Putamen (tissue), 1 donor: Measurements from ENCODE around the gene INTS7.
"Not testable (repeated sequence)": the region's sequence is repeated elsewhere in the genome, so short reads cannot be mapped to it uniquely, and the experiment has no call there.

Experiments used
- DNase-seq: peaks from one replicate; pipeline ENCODE4 v3.0.0-alpha.2; 2016; ENCODE audit warnings: low spot score

The INTS7 gene

DNA sequence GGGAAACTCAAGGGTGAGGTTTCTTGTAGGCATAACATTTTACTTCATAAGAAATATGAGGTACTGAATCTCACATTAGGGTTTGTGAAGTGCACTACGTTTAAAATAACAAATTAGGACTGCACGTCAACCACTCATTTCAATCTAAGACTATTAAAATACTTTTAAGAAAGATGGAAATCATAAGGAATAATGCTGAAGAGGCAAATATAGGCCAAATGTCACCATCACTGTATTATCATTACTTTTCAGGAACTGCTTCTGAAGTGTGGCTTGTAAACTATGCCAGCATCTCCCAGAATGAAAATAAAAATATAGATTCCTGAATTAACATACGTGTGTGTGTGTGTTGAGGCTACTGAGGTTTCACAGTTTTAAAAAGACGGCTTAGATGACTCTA is 56.8 kb downstream of the INTS7 start:
- DNase-seq: no peak

DNA sequence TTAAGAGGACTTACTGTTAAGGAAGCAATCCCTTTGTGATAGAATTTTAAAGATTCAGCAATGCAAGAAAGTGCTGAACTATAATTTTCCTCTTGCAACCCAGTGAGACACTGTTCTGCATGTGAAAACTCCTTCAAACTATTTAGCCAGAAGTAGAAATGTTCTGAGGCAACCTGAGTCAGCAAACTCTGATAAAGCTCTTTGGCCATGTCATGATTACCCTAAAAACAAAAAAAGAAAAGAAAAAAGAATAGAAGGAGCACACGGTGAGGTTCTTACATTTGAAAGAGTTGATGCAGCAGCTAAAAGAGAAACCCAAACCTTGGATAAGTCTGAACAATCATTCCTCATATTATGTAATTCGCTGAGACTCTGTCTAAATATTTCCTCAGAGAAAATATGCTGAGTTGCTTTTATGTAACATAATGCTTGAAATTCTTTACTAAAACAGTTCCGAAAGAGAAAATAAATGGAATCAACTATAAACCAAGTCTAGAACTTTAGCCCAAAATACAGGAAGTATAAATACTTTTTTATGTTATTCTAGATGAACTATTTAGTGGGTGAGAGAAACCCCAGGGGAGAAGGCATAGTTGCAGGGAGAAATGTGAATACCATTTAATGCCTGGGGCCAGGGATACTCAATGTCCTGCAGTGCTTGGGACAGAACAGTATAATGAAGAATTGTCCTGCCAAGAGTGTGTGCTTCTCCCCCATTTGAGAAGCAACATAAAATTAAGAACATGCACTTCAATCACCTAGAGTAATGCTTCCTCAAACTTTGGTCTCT is 60.0 kb downstream of the INTS7 start:
- no peak for DNase-seq

DNA sequence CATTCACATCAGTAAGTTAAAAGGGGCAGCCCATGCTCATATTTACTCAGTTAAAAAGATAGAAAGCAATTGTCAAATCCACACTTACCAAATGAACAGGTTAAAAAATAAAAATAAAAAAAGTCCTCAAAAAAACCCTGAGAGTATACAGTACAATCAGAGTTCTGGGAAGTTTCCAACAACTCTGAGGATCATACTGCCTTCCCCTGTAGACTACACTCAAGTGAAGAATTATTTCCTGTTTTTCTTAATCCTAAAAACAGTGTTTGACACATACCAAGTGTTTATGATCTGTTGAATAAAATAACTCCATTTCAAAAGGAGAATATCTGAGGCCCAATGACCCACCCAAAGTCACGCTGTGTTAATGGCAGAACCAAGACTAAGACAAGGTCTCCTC is 61.8 kb downstream of the INTS7 start:
- no peak for DNase-seq

DNA sequence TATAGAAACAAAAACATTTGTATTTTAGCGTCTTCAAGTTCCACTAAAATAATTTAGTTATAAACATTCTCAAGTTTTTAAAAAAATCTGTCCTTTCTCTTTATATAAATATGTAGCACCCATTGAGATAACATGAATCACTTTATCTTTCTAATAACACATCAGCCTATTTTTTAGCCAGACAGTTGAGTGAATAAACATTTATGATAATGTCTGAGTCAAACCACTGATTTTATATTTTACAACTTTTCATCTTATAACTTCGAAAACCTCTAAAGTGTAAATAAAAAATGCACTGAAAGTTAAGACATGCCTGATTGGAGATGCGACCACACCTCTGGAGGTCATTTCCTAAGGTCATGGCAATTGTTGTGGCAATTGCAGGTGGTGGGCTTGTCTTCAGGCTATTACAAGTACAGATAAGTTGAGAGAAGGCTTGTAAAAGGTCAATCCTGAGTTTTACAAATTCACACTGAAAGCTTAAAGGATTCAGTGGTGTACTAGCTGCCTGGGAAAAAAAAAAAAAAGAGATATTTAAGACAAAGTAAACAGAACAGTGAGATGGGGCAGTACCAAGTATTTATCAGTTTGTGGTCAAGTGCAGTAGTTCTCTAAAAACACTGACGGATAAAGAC is 67.0 kb downstream of the INTS7 start:
- DNase-seq: no peak

DNA sequence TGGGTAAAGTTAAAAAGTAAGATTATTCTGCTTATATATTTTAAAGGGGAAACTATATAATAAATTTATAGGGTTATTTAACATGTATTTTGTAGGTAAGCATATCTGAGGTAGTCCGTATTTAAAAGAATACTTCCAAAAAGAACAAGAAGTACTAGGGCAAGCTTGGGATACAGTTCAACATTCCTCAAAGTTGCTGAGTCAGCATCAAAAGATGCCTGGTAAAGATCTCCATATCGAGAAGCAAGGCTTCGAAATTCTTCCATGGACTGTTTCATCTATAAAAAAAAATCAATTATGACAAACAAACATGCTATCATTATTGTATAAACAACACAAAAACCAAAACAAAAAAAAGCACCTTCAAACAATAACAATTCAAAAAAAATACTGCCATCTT is 67.7 kb downstream of the INTS7 start:
- no peak for DNase-seq

DNA sequence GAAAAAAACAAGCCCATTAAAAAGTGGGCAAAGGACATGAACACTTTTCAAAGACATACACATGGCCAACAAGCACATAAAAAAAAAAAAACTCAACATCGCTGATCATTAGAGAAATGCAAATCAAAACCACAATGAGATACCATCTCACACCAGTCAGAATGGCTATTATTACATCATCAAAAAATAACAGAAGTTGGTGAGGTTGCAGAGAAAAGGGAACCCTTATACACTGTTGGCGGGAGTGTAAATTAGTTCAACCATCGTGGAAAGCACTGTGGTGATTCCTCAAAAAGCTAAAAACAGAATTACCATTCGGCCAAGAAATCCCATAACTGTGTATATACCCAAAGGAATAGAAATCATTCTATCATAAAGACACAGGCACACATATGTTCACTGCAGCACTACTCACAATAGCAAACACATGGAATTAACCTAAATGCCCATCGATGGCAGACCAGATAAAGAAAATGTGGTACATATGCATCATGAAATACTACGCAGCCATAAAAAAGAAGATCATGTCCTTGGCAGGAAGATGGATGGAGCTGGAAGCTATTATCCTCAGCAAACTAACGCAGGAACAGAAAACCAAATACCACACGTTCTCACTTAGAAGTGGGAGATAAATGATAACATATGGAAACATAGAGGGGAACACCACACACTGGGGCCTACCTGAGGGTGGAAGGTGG is 70.1 kb downstream of the INTS7 start:
- no peak for DNase-seq

DNA sequence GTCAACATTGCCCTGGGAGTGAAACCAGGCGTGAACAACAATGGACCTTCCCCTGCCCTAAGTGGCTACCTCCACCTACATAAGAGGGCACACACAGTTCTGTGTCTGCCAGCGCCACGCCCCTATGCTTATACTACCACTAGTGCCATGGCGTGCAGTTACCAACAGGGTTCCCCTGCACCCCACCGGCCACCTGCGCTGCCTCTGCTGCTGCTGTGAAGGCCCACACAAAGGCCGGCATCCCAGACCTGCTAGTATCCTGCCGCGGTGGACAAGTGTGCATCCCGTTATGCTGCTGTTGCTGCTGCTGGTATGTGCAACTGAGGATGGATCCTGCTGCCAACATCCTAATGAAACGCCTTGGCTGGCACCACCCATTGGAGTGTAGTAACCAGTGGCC is 75.7 kb downstream of the INTS7 start:
- DNase-seq: no peak

DNA sequence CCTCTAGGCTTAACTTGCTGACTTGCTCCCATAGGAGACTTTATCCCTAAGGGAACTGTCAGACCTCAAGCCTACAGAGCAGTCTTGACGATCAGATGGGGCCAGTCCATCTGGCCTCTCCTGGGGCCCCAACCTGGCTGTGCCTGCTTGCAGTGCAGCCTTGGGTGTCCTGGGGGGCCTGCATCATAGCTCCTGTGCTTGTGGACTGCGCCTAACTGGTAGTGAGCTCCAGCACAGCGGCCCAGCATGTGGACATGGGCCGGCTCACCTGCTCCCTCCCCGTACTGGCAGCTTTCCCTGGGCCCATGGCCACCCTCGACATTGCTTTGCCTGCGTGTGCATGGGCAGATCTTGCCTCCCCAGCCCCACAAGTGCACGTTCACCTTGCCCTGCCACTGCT is 76.1 kb downstream of the INTS7 start:
- no peak for DNase-seq

DNA sequence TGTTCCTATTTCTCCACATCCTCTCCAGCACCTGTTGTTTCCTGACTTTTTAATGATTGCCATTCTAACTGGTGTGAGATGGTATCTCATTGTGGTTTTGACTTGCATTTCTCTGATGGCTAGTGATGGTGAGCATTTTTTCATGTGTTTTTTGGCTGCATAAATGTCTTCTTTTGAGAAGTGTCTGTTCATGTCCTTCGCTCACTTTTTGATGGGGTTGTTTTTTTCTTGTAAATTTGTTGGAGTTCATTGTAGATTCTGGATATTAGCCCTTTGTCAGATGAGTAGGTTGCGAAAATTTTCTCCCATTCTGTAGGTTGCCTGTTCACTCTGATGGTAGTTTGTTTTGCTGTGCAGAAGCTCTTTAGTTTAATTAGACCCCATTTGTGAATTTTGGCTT is 81.3 kb downstream of the INTS7 start:
- DNase-seq: not testable (repeated sequence)

DNA sequence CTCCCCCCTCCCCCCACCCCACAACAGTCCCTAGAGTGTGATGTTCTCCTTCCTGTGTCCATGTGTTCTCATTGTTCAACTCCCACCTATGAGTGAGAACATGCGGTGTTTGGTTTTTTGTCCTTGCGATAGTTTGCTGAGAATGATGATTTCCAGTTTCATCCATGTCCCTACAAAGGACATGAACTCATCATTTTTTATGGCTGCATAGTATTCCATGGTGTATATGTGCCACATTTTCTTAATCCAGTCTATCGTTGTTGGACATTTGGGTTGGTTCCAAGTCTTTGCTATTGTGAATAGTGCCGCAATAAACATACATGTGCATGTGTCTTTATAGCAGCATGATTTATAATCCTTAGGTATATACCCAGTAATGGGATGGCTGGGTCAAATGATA is 81.8 kb downstream of the INTS7 start:
- not testable (repeated sequence) for DNase-seq

DNA sequence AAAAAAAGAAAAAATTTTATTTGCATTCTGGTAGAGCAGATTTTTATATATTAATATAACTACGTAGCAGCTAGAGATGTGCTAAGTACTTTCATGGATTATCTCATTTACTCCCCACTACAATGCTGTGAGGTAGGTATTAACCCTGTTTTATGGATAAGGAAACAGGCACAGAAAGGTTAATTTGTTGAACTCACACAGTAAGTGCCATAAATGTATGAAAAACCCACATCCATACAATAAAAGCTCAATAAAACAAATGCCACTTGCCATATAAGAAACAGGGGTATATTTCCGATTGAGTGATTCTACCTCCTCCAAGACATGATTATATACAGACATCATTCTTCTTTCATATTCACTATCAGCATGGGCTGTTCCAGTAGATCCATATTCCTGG is 83.1 kb downstream of the INTS7 start:
- DNase-seq: no peak

DNA sequence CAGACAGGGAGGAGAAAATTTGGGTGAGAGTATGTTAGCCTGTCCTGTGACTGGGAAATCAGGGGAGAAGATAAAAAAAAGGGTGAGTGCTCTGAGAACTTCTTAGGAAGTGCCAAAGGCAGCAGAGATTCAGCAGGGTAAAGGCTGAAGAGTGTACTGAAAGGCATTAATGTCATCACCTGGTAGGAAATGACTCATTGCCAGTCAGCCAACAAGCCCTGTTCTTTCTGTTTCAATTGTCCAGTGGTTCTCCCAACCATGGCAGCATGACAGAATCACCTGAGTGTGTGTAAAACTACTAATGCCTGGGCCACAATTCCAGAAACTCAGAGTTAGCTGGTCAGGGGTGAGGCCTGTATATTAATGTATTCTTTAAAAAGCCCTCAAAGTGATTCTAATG is 83.5 kb downstream of the INTS7 start:
- DNase-seq: no peak

DNA sequence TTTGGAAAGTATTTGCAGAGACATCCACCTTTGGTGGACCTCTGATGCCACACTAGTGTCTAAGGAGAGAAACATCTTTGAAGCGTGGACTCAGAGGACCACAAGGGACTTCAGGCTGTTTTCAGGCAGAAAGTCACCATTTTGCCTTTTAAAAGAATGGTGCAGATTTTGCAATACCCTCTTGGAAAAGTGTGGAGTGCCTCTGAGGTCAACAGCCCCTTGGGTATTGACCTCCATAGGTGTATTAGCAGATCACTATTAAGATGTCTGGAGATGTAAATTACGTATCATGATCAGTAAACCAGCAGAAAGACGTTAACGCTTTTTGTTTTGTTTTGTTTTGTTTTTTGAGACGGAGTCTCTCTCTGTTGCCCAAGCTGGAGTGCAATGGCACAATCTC is 87.0 kb downstream of the INTS7 start:
- DNase-seq: no peak

DNA sequence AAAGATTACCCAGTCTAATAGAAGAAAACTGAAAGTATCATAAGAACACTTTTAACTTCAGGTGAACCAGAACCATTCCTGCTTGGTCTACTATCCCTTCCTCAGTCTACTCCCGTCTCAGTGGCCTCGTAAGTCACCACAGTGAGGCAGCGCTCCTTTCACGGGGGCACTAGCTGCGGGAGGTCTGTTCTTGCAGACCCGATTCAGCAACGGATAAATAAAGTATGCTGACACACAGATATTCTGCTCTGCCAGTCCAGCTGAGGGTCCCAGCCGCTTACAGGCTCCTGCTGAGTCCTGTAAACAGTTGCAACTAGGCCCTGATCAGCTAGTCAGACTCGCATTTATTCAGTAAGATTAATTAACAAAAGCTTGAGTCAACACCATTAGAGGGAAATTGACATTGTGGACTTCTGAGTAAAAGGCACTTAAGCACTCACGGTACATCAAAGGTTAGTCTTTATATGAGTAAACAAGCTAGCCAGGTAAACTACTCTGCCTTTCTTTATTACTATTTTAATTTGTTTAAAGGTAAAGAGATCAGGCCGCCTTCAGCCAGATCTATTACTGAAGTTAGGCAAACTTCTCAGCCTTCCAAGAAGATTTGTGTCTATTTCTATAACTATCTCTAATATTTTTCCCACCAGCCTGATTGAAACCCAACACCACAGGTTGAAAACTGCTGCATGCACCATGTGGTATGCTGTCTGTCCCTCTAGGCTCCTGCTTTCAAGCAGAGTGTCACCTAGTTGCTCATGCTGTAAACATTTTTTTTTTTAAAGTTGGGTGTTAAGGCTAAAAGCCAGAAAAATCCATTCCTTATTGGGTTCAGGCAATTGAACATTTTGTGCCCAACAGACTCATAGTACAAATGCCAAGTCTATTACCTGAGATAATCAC is 87.7 kb downstream of the INTS7 start:
- DNase-seq: no peak

DNA sequence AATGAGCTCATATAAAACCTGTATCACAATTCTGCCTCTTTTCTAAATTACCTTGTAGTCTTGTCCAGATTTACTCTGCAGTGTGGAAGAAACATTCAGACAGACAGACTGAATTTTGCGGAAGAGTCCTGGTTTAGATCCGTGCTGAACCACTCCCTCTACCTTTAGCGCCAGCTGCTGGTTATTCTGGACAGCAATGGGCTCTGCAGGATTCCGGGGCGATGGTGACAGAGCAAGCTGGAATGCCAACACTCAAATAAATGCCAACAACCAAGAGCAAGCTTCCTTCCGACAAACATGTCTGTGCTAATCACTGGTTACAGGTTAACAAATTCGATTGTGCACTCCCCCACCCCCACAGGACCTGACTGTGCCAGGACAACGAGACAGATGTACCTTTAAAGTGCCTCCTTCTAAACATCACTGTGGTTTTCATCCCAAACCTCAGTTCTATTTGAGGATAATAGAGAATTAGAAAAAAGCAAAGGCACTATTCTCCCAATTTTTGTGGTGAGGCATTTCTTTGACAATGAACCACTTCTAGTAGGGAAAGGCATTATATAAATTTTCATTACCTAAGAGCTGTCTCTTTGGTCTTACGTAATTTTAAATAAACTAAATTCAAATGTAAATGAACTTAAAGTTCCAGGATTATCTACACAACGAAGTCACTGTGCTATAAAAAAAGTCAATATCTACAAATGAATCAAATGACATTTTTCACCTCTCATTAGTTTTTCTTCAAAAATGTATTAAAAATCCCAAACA is 90.4 kb downstream of the INTS7 start:
- DNase-seq: peak; percentile 13

DNA sequence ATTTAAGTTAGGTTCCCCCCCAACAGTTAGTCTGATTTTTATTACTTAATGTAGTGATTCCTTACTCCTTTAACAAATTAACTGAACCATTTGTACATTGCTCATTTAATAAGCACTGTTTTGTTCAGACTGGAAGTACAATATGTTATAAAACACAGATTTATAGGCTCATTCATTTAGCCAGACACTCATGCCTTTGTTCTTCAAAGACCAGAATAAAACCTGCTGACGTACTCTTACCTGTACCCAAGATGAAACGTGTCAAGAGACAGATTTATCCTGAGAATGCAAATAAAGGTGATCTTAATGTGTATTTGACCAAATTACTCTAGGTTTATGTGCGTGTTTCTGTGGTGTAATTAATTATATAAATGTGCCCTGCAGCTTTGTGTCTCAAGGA is 92.8 kb downstream of the INTS7 start:
- no peak for DNase-seq

DNA sequence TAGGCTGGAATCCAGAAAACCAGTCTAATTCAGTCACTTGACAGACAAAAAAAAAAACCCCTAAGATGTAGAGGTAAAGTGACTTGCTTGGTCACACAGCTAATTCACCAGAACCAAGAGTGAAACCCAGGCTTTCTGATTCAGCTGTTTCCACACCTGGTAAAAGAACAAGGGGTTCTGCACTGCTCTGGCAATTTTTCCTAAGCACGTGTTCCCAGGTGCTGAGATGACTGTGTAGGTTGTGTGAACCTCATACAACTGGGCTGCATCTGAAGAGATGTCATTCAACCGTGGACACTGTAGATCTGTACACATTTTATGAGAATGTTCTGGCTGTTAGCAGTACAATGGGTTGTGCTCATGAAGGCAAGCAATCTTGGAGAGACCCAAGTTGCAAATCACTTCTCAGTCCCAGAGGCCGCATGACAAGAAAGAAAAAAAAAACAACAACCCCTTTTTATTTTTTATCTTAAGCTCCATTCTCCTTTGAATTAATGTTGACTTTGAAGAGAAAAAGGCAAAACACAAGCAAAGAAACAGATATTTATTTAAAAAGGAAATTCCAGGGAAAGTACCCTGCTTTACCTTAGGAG is 95.4 kb downstream of the INTS7 start:
- no peak for DNase-seq

DNA sequence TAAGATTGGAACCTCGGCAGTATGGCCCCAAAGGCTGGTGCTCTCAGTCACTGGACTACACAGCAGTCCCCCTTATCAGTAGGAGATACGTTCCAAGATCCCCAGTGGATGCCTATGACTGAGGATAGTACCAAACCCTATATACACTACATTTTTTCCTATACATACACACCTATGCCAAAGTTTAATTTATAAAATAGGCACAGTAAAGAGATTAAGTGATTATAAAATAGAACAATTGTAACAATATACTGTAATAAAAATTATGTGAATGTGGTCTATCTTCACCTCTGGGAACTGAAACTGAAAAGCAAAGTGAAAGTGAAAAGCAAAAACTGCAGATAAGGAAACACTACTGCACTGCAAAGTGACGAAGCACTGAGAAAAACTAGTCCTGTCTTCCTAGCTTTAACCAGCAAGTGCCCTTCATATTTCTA is 96.8 kb downstream of the INTS7 start:
- no peak for DNase-seq

DNA sequence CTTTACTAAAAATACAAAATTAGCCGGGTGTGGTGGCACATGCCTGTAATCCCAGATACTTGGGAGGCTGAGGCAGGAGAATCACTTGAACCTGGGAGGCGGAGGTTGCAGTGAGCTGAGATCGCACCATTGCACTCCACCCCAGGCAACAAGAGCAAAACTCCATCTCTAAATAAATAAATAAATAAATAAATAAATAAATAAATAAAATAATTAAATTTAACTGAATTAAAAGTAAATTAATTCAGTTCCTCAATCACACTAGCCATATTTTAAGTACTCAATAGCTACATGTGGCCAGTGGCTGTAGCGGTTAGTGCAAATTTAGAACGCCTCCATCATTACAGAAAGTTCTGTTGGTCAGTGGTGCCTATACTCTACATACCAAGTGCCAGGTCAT is 97.9 kb downstream of the INTS7 start:
- not testable (repeated sequence) for DNase-seq

DNA sequence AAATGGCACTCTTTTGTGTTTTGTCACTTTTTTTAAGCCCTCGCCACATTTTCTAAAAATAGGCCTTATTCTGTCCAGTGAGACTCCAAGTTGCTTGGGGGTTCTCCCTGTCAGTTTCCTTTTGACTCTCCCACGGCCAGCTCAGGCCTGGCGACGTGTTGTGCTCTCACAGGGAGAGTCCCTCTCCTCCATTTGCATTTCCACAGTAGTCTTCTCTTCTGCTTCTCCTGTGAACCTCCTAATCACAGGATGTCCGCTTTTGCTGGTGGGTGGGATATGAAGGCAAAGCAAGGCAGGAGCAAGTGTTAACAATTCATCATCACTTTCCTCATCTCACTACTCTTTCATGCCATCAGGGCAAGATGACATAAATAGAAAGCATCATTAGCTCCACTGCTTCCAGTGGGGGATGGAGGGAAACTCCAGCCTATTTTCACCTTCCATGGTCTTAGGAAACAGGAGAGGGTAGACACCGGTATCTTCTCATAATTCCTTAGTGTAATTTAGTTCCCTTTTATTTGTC is 99.8 kb downstream of the INTS7 start:
- DNase-seq: no peak
